B cell (primary cell): Measurements from ENCODE around the gene OR6N1. TPM values are rescaled to one million over a fixed set of nuclear protein-coding genes. Genes with fewer than 3 reads are reported as not detected.

Source experiments
- ATAC-seq: fragments of 200-7000 bp; cut with Tn5 transposase; one replicate; pipeline ENCODE4 v1.10.0; 2021; ENCODE audit warnings: low read depth, mild to moderate bottlenecking, moderate number of reproducible peaks, moderate library complexity
- CTCF ChIA-PET: fragments of 350-600 bp; sonication (Branson Sonifier 250); formaldehyde crosslinking; loops from one replicate; lab custom pipeline; 2021; ENCODE audit warnings: antibody characterized with exemption, inconsistent platforms; lab: Charles Lee
- POLR2A ChIA-PET: fragments of 350-600 bp; sonication (Branson Sonifier 250); formaldehyde crosslinking; loops from one replicate; lab custom pipeline; 2021; ENCODE audit warnings: antibody characterized with exemption; lab: Charles Lee
- DNase-seq: peaks from one replicate; pipeline ENCODE4 v3.0.0; 2013
- H2AFZ ChIP-seq: 2 replicates; pipeline ENCODE4 v1.6.1; 2012; ENCODE audit warnings: mild to moderate bottlenecking, low read depth, low read length; ENCODE audit not compliant: insufficient read depth, poor library complexity, severe bottlenecking
- H3K27ac ChIP-seq, 2 donors: 1 replicate in 1 of 2; 2 replicates in 1 of 2; pipeline ENCODE4 v1.5.1; 2012 to 2013; ENCODE audit warnings: low read length in 2 of 2, mild to moderate bottlenecking in 2 of 2, moderate library complexity in 1 of 2
- H3K27me3 ChIP-seq, 4 experiments: fragments of 200-600 bp in 1 of 4; sonication (generic) in 1 of 4; replicated peaks in 1 of 4; 1 replicate in 2 of 4; 2 replicates in 2 of 4; pipeline versions ENCODE4 v1.6.1 to v1.7.0; 2013 to 2016; ENCODE audit warnings: low read length in 3 of 4, mild to moderate bottlenecking in 2 of 4, mixed read lengths in 1 of 4, moderate library complexity in 1 of 4; ENCODE audit not compliant: insufficient read depth in 4 of 4, control insufficient read depth in 3 of 4; ENCODE audit errors: control extremely low read depth in 1 of 4
- H3K36me3 ChIP-seq, 2 experiments: replicated peaks in 1 of 2; 1 replicate in 1 of 2; 2 replicates in 1 of 2; pipeline versions ENCODE4 v1.6.1 to v1.7.1; 2013; ENCODE audit warnings: low read length in 1 of 2; ENCODE audit not compliant: insufficient read depth in 2 of 2, control insufficient read depth in 1 of 2; ENCODE audit errors: control extremely low read depth in 1 of 2, extremely low read depth in 1 of 2
- H3K4me1 ChIP-seq, 2 donors: fragments of 200-600 bp in 1 of 2; sonication (generic) in 1 of 2; 1 replicate in 1 of 2; 2 replicates in 1 of 2; pipeline versions ENCODE4 v1.5.1 to v1.6.1; 2013 to 2017; ENCODE audit warnings: low read length in 2 of 2; ENCODE audit not compliant: control insufficient read depth in 2 of 2, insufficient read depth in 2 of 2
- H3K4me2 ChIP-seq: replicated peaks from 2 replicates; pipeline ENCODE3; 2012; ENCODE audit warnings: mild to moderate bottlenecking, low read depth, low read length; ENCODE audit not compliant: poor library complexity, severe bottlenecking
- H3K4me3 ChIP-seq, 5 experiments: fragments of 200-600 bp in 1 of 5; sonication (generic) in 1 of 5; 1 replicate in 3 of 5; 2 replicates in 2 of 5; pipeline versions ENCODE4 v1.5.1 to v1.7.0; 2011 to 2016; ENCODE audit warnings: low read length in 4 of 5, mild to moderate bottlenecking in 4 of 5, low read depth in 2 of 5, control low read depth in 1 of 5, moderate library complexity in 1 of 5; ENCODE audit not compliant: insufficient read depth in 1 of 5; ENCODE audit errors: control extremely low read depth in 1 of 5, extremely low read depth in 1 of 5
- H3K79me2 ChIP-seq: fragments of 200-600 bp; sonication (generic); one replicate; pipeline ENCODE4 v1.6.0; 2016; ENCODE audit warnings: low read length; ENCODE audit not compliant: control insufficient read depth, insufficient read depth
- H3K9ac ChIP-seq: fragments of 200-600 bp; sonication (generic); 2 replicates; pipeline ENCODE4 v1.6.1; 2017; ENCODE audit warnings: mild to moderate bottlenecking, low read length, moderate library complexity
- H3K9me3 ChIP-seq, 3 donors: one replicate each; pipeline versions ENCODE4 v1.6.1 to v1.7.1; 2013; ENCODE audit warnings: low read length in 2 of 3; ENCODE audit not compliant: control insufficient read depth in 2 of 3, insufficient read depth in 1 of 3; ENCODE audit errors: control extremely low read depth in 1 of 3
- H4K20me1 ChIP-seq: 2 replicates; pipeline ENCODE4 v1.6.0; 2012; ENCODE audit warnings: mild to moderate bottlenecking, low read length; ENCODE audit not compliant: insufficient read depth, control insufficient read depth, poor library complexity, severe bottlenecking
- H3K27ac Mint-ChIP-seq: one replicate; pipeline ENCODE4 v1.8.0; 2021; ENCODE audit warnings: mixed read lengths
- H3K27me3 Mint-ChIP-seq: one replicate; pipeline ENCODE4 v1.8.0; 2021; ENCODE audit warnings: mixed read lengths
- H3K4me1 Mint-ChIP-seq: one replicate; pipeline ENCODE4 v1.8.0; 2021; ENCODE audit warnings: mixed read lengths
- H3K4me3 Mint-ChIP-seq: one replicate; pipeline ENCODE4 v1.8.0; 2021; ENCODE audit warnings: mixed read lengths
- H3K9me3 Mint-ChIP-seq: one replicate; pipeline ENCODE4 v1.8.0; 2022; ENCODE audit warnings: mixed read lengths; ENCODE audit not compliant: insufficient read depth
- EZH2 ChIP-seq: IDR thresholded peaks from 2 replicates; pipeline ENCODE4 v1.6.1; 2012; ENCODE audit warnings: borderline replicate concordance, low read depth, mild to moderate bottlenecking, moderate library complexity, low read length; ENCODE audit not compliant: insufficient read depth, poor library complexity, severe bottlenecking
- WGBS: methylation state at CpG from one replicate; pipeline ENCODE4 v1.1.5; 2013; ENCODE audit warnings: missing lambda C conversion rate; ENCODE audit not compliant: insufficient coverage; 5-methylcytosine and 5-hydroxymethylcytosine counted together
- intact Hi-C: fragments of 100-400 bp; cut with micrococcal nuclease; formaldehyde crosslinking; loops from one replicate; pipeline ENCODE4 v1.10.0; 2022
- polyA plus RNA-seq: library from polyadenylated mRNA; depleted of rRNA; stranded (reverse); fragments of >200 nt; gene quantifications from 2 replicates; pipeline ENCODE4 v1.2.3, GENCODE V29; 2012
- total RNA-seq, 2 donors: library from RNA; stranded (reverse); fragments of 120-200 nt in 1 of 2; gene quantifications; 1 replicate in 1 of 2; 2 replicates in 1 of 2; pipeline versions ENCODE4 v1.2.3 to v1.2.4, GENCODE V29; 2013 to 2022
- TF ChIP-seq, protein P1 (sequence below): fragments of 200-600 bp; IDR thresholded peaks from one replicate; pipeline ENCODE4 v1.8.0; 2022; ENCODE audit warnings: antibody characterized with exemption, mild to moderate bottlenecking

The OR6N1 gene
- total and polyA plus RNA-seq, 2 donors (not counting 1 experiment from before 2014, with no cell fraction given), result not detected

- Histone ChIP-seq H3K27me3 (no peaks in the 10 kb centered on the region), H3K9me3 (no peaks in the 10 kb centered on the region), H3K9ac (no peak overlapping the region), H3K79me2 (no peaks in the 10 kb centered on the region), H3K36me3 (no peaks in the 10 kb centered on the region), H3K27ac (no peak overlapping the region), H2AFZ (peak overlapping the region; percentile 21), H4K20me1 (no peaks in the 10 kb centered on the region), H3K4me3 (peak overlapping the region in 1 of 5 experiments; percentile 21), H3K4me2 (no peak overlapping the region), H3K4me1 (no peaks in the 10 kb centered on the region)
- no peak overlapping the region for H3K27ac Mint-ChIP-seq
- no peak for TF ChIP-seq EZH2
- TF ChIP-seq, protein P1, sequence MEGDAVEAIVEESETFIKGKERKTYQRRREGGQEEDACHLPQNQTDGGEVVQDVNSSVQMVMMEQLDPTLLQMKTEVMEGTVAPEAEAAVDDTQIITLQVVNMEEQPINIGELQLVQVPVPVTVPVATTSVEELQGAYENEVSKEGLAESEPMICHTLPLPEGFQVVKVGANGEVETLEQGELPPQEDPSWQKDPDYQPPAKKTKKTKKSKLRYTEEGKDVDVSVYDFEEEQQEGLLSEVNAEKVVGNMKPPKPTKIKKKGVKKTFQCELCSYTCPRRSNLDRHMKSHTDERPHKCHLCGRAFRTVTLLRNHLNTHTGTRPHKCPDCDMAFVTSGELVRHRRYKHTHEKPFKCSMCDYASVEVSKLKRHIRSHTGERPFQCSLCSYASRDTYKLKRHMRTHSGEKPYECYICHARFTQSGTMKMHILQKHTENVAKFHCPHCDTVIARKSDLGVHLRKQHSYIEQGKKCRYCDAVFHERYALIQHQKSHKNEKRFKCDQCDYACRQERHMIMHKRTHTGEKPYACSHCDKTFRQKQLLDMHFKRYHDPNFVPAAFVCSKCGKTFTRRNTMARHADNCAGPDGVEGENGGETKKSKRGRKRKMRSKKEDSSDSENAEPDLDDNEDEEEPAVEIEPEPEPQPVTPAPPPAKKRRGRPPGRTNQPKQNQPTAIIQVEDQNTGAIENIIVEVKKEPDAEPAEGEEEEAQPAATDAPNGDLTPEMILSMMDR, result no peak
- POLR2A ChIA-PET, result no interaction called here
- no CpG with 5 or more reads among the region's 3 CpGs for WGBS
- DNase-seq, result no peak
- no peaks in the 10 kb centered on the region for H3K27me3 Mint-ChIP-seq
- ATAC-seq, result no peak
- H3K4me1 Mint-ChIP-seq, result peaks cover 9% of the 10 kb centered on the region
- H3K4me3 Mint-ChIP-seq, result no peak overlapping the region
- no peaks in the 10 kb centered on the region for H3K9me3 Mint-ChIP-seq
- intact Hi-C loops, result no loop called here
- CTCF ChIA-PET, result no interaction called here
Measured at GRCh38 chr1:158813164-158813563, 41.2 kb upstream of the OR6N1 start.

DNA sequence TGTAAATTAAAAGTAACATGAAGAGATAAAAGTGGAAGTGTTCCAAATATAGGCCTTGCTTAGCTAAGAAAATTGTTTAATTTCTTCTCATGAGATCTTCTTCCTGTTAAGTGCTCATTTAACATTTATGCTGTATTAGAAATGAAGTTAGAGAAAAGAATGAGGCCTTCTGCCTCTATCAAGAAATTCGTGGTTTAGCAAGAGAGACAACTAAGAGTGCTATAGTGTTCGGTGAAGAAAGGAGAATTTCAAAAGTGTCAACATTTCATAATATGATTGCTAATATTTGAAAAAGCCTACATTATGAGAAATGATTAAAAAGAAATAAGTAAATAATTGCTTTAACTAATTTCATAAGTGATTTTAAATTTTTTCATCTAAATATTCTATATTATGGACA, 40.3 kb upstream of the OR6N1 start:
- Histone ChIP-seq H4K20me1 (no peaks in the 10 kb centered on the region), H3K27ac (no peak overlapping the region), H3K4me2 (no peak overlapping the region), H3K27me3 (no peaks in the 10 kb centered on the region), H3K9me3 (no peaks in the 10 kb centered on the region), H3K9ac (no peak overlapping the region), H3K79me2 (no peaks in the 10 kb centered on the region), H2AFZ (no peak overlapping the region), H3K4me3 (no peak overlapping the region), H3K36me3 (no peaks in the 10 kb centered on the region), H3K4me1 (no peaks in the 10 kb centered on the region)
- TF ChIP-seq EZH2, result no peak
- TF ChIP-seq, protein P1, result no peak
- ChIA-PET POLR2A (no interaction called here), CTCF (no interaction called here)
- no CpG with 5 or more reads among the region's 2 CpGs for WGBS
- intact Hi-C loops, result no loop called here
- DNase-seq, result no peak
- no peak for ATAC-seq
- Mint-ChIP-seq H3K27ac (no peak overlapping the region), H3K27me3 (no peaks in the 10 kb centered on the region), H3K9me3 (no peaks in the 10 kb centered on the region), H3K4me1 (peaks cover 9% of the 10 kb centered on the region), H3K4me3 (no peak overlapping the region)
